Measurements from ENCODE around the gene KCNK3.
"Not testable (repeated sequence)": the region's sequence is repeated elsewhere in the genome, so short reads cannot be mapped to it uniquely, and the experiment has no call there.

DNA sequence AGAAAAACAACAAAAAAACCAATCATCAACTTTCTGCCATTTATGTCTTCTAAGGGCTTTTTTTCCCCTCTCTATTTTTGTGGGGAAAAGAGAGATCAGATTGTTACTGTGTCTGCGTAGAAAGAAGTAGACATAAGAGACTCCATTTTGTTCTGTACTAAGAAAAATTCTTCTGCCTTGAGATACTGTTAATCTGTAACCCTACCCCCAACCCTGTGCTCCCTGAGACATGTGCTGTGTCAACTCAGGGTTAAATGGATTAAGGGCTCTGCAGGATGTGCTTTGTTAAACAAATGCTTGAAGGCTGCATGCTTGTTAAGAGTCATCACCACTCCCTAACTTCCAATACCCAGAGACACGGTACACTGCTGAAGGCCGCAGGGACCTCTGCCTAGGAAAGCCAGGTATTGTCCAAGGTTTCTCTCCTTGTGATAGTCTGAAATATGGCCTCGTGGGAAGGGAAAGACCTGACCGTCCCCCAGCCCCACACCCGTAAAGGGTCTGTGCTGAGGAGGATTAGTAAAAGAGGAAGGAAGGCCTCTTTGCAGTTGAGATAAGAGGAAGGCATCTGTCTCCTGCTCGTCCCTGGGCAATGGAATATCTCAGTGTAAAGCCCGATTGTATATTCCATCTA is 57.4 kb downstream of the KCNK3 start:
- TF ChIP-seq, protein P1, sequence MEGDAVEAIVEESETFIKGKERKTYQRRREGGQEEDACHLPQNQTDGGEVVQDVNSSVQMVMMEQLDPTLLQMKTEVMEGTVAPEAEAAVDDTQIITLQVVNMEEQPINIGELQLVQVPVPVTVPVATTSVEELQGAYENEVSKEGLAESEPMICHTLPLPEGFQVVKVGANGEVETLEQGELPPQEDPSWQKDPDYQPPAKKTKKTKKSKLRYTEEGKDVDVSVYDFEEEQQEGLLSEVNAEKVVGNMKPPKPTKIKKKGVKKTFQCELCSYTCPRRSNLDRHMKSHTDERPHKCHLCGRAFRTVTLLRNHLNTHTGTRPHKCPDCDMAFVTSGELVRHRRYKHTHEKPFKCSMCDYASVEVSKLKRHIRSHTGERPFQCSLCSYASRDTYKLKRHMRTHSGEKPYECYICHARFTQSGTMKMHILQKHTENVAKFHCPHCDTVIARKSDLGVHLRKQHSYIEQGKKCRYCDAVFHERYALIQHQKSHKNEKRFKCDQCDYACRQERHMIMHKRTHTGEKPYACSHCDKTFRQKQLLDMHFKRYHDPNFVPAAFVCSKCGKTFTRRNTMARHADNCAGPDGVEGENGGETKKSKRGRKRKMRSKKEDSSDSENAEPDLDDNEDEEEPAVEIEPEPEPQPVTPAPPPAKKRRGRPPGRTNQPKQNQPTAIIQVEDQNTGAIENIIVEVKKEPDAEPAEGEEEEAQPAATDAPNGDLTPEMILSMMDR (IDR thresholded peaks at IDR 0.05): not testable (repeated sequence)
- TF ChIP-seq POLR2A (IDR thresholded peaks at IDR 0.05): not testable (repeated sequence)
